Stomach (tissue), 9 donors: ENCODE data around the gene CHN1. TPM values are rescaled to one million over a fixed set of nuclear protein-coding genes. Genes with fewer than 3 reads are reported as not detected.

Experiments used
- DNase-seq, 2 donors: peaks; one replicate each; pipeline versions ENCODE4 v3.0.0 to v3.0.0-alpha.2; 2013 to 2019
- H3K27ac ChIP-seq, 5 donors: fragments of 200-600 bp in 4 of 5; sonication (generic) in 4 of 5; one replicate each; pipeline ENCODE4 v1.5.1; 2013 to 2019; ENCODE audit warnings: mild to moderate bottlenecking in 1 of 5, moderate library complexity in 1 of 5
- H3K27me3 ChIP-seq, 3 donors: fragments of 200-600 bp; sonication (generic); one replicate each; pipeline ENCODE4 v1.5.1; 2017 to 2019; ENCODE audit warnings: mixed run types in 1 of 3
- H3K36me3 ChIP-seq, 4 donors: fragments of 200-600 bp; sonication (generic); 1 replicate in 3 of 4; 2 replicates in 1 of 4; pipeline ENCODE4 v1.5.1; 2016 to 2019
- H3K4me1 ChIP-seq, 4 donors: fragments of 200-600 bp; sonication (generic); one replicate each; pipeline ENCODE4 v1.5.1; 2016 to 2019
- H3K4me3 ChIP-seq, 4 donors: fragments of 200-600 bp; sonication (generic) in 3 of 4; one replicate each; pipeline ENCODE4 v1.5.1; 2016 to 2019; ENCODE audit warnings: mild to moderate bottlenecking in 1 of 4
- H3K9me3 ChIP-seq, 4 donors: fragments of 200-600 bp; sonication (generic); one replicate each; pipeline ENCODE4 v1.5.1; 2016 to 2019
- CTCF ChIP-seq, 7 experiments: fragments of 450-650 bp in 4 of 7; fragments of 200-600 bp in 3 of 7; sonication (generic) in 3 of 7; IDR thresholded peaks; one replicate each; pipeline ENCODE4 v1.5.1; 2016 to 2019; ENCODE audit warnings: antibody characterized with exemption in 7 of 7, control low read depth in 2 of 7, mild to moderate bottlenecking in 1 of 7
- EP300 ChIP-seq: sonication (generic); formaldehyde crosslinking; IDR thresholded peaks from one replicate; pipeline ENCODE4 v1.6.1; 2017; ENCODE audit warnings: antibody characterized with exemption
- POLR2A ChIP-seq, 4 donors: fragments of 450-650 bp; IDR thresholded peaks; one replicate each; pipeline ENCODE4 v1.6.1; 2016; ENCODE audit warnings: antibody characterized with exemption in 4 of 4, control low read depth in 2 of 4, mild to moderate bottlenecking in 1 of 4, moderate library complexity in 1 of 4
- POLR2AphosphoS5 ChIP-seq, 3 donors: sonication (generic); formaldehyde crosslinking; IDR thresholded peaks; one replicate each; pipeline ENCODE4 v1.6.1; 2016; ENCODE audit warnings: antibody characterized with exemption in 3 of 3
- WGBS, 5 donors: extraction: QIAGEN DNeasy Blood & Tissue Kit in 3 of 5; methylation state at CpG; one replicate each; pipeline versions ENCODE4 v1.1.5 to v1.1.7; 2013 to 2018; 5-methylcytosine and 5-hydroxymethylcytosine counted together
- intact Hi-C: fragments of 100-400 bp; cut with DNase I; formaldehyde crosslinking; loops from one replicate; pipeline ENCODE4 v1.15.1; 2023; ENCODE audit warnings: low total_unique reads
- polyA plus RNA-seq, 3 donors: library from polyadenylated mRNA; stranded (reverse); fragments of 200-250 nt; gene quantifications; one replicate each; pipeline ENCODE4 v1.2.3, GENCODE V29; 2013
- total RNA-seq, 5 donors: library from RNA; depleted of rRNA; stranded (reverse); fragments of >200 nt; gene quantifications; one replicate each; pipeline versions ENCODE4 v1.1.0 to v1.2.3, GENCODE V29; 2014 to 2016
- donor health status: healthy with polysubstance abuse.
- donor health status: Bipolar disorder and iron deficiency.
- donor health status: healthy.

CHN1 gene
- total and polyA plus RNA-seq, 8 donors, result 2.3 to 50.9 (median 12.2) TPM; not detected in 1

- no peaks in the 10 kb centered on the region for H3K27me3 ChIP-seq
- no peak overlapping the region for H3K27ac ChIP-seq
- 71 to 86% (median 83%) methylated on average over 1 of the region's 1 CpG for WGBS, 5 donors
- no peak for TF ChIP-seq POLR2AphosphoS5 (IDR thresholded peaks at IDR 0.05)
- TF ChIP-seq POLR2A (IDR thresholded peaks at IDR 0.05), result no peak
- TF ChIP-seq CTCF (IDR thresholded peaks at IDR 0.05), result no peak
- TF ChIP-seq EP300, result no peak
- no peak for DNase-seq
- H3K4me3 ChIP-seq, result no peak overlapping the region
- no peaks in the 10 kb centered on the region for H3K9me3 ChIP-seq
- intact Hi-C loops, result no loop called here
- H3K4me1 ChIP-seq, result no peaks in the 10 kb centered on the region
- no peaks in the 10 kb centered on the region for H3K36me3 ChIP-seq
Observed at GRCh38 chr2:174859563-174860169, 145.5 kb downstream of the CHN1 start.

GRCh38 chr2:174858745-174859144, 146.4 kb downstream of the CHN1 start:
- no peaks in the 10 kb centered on the region for H3K4me1 ChIP-seq
- intact Hi-C loops, result no loop called here
- no peaks in the 10 kb centered on the region for H3K27me3 ChIP-seq
- no peak for TF ChIP-seq EP300
- no peak for TF ChIP-seq CTCF (IDR thresholded peaks at IDR 0.05)
- TF ChIP-seq POLR2A (IDR thresholded peaks at IDR 0.05), result no peak
- TF ChIP-seq POLR2AphosphoS5 (IDR thresholded peaks at IDR 0.05), result no peak
- no peaks in the 10 kb centered on the region for H3K9me3 ChIP-seq
- H3K36me3 ChIP-seq, result no peaks in the 10 kb centered on the region
- no peak for DNase-seq
- no peak overlapping the region for H3K27ac ChIP-seq
- no peak overlapping the region for H3K4me3 ChIP-seq

GRCh38 chr2:174856447-174856846, 148.7 kb downstream of the CHN1 start:
- WGBS, 5 donors, result 78 to 92% (median 89%) methylated on average over 3 of the region's 3 CpGs
- Histone ChIP-seq H3K27me3 (no peaks in the 10 kb centered on the region), H3K4me1 (no peaks in the 10 kb centered on the region), H3K9me3 (no peaks in the 10 kb centered on the region), H3K27ac (no peak overlapping the region), H3K36me3 (no peaks in the 10 kb centered on the region), H3K4me3 (no peak overlapping the region)
- intact Hi-C loops, result no loop called here
- DNase-seq, result no peak
- TF ChIP-seq CTCF (IDR thresholded peaks at IDR 0.05), result no peak
- TF ChIP-seq POLR2A (IDR thresholded peaks at IDR 0.05), result no peak
- TF ChIP-seq POLR2AphosphoS5 (IDR thresholded peaks at IDR 0.05), result no peak
- no peak for TF ChIP-seq EP300

GRCh38 chr2:174846941-174847938, 157.9 kb downstream of the CHN1 start:
- H3K4me3 ChIP-seq, result peak overlapping the region in 3 of 4 donors; percentile 1 to 25 (median 22)
- DNase-seq, result peak in 1 of 2 donors; percentile 82
- 39 to 50% (median 45%) methylated on average over 8 of the region's 8 CpGs for WGBS, 5 donors

More at GRCh38 chr2:174846941-174847938, 157.9 kb downstream of the CHN1 start:
- H3K27me3 ChIP-seq, result no peaks in the 10 kb centered on the region
- H3K4me1 ChIP-seq, result peaks cover 0 to 33% (median 13%) of the 10 kb centered on the region in 4 donors
- no peaks in the 10 kb centered on the region for H3K36me3 ChIP-seq
- TF ChIP-seq CTCF (IDR thresholded peaks at IDR 0.05) (no peak), POLR2AphosphoS5 (IDR thresholded peaks at IDR 0.05) (no peak), EP300 (no peak), POLR2A (IDR thresholded peaks at IDR 0.05) (no peak)
- no peaks in the 10 kb centered on the region for H3K9me3 ChIP-seq
- intact Hi-C loops, result no loop called here
- H3K27ac ChIP-seq, result no peak overlapping the region
